Measurements from ENCODE around the gene NCK2.

The NCK2 gene

GRCh38 chr2:105910497-105911238, 166.0 kb downstream of the NCK2 start:
- in situ Hi-C loops (cut with MboI; ENCODE audit: low sequenced_read_pairs) = no loop called here

GRCh38 chr2:105911425-105911824, 166.7 kb downstream of the NCK2 start:
- in situ Hi-C loops (cut with MboI; ENCODE audit: low sequenced_read_pairs) = no loop called here

GRCh38 chr2:105912081-105912480, 167.4 kb downstream of the NCK2 start:
- in situ Hi-C loops (cut with MboI; ENCODE audit: low sequenced_read_pairs) = no loop called here

- in situ Hi-C loops (cut with MboI; ENCODE audit: low sequenced_read_pairs) = no loop called here
Measured at GRCh38 chr2:105915005-105915558, 170.4 kb downstream of the NCK2 start.

DNA sequence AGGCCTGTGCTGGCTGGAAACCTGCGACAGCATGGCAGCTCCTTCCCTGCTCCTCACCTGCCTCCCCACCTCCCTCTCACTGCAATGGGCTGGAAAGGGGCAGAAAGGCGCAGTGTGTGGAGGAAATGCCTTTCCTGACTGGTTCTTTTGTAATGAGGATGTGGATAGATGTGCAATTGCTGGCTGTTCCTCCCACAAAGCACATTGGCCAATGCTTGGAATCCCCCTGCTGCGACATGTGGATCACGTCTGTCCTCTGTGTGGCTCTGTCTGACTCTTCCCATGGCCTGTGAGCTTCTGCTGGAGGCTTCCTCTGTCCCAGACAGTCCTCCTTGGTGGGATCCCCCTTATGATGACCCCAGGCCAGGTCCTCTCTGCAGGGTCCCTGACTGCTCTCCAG, 172.5 kb downstream of the NCK2 start:
- in situ Hi-C loops (cut with MboI; ENCODE audit: low sequenced_read_pairs) = no loop called here

DNA sequence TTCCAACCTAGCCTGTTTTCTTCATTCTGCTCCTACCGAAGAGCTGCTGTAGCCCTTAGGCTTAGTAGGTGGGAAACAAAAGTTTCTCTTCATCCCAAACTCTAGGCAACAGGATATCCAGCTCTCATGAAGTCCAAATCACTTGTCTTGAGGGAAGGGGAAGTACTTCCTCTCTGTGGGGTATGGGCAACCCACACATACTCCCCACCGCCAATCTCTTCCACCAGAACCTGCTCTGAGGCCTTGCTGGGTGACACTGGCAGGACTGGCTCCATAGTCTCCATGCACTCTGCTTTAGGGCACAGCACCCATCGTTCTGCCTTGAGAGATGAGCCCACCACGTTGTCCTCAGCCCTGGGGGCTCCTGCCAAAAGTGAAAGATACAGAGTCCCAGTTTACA, 173.0 kb downstream of the NCK2 start:
- in situ Hi-C loops (cut with MboI; ENCODE audit: low sequenced_read_pairs) = no loop called here

- in situ Hi-C loops (cut with MboI; ENCODE audit: low sequenced_read_pairs) = no loop called here
Measured at GRCh38 chr2:105919191-105919811, 174.6 kb downstream of the NCK2 start.

GRCh38 chr2:105919826-105920225, 175.1 kb downstream of the NCK2 start:
- in situ Hi-C loops (cut with MboI; ENCODE audit: low sequenced_read_pairs) = no loop called here

- in situ Hi-C loops (cut with MboI; ENCODE audit: low sequenced_read_pairs) = no loop called here
Measured at GRCh38 chr2:105924271-105924670, 179.6 kb downstream of the NCK2 start.

DNA sequence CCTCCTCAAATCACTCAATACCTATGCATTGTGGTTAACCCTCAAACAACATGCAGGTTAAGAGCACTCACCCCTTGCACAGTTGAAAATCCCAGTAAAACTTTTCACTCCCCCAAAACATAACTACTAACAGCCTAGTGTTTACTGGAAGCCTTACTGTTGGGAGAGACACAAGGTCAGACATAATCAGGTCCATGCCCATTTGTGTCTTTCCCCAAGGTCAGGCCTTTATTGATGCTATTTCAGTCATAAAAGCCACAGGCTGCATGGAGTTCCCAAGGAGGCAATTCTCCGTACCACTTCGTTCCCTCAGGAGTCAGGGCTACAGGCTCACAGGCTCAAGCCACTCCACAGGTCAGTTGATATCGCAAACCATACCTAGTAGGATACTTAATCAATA, 180.2 kb downstream of the NCK2 start:
- in situ Hi-C loops (cut with MboI; ENCODE audit: low sequenced_read_pairs) = no loop called here

GRCh38 chr2:105925390-105925789, 180.7 kb downstream of the NCK2 start:
- in situ Hi-C loops (cut with MboI; ENCODE audit: low sequenced_read_pairs) = no loop called here

DNA sequence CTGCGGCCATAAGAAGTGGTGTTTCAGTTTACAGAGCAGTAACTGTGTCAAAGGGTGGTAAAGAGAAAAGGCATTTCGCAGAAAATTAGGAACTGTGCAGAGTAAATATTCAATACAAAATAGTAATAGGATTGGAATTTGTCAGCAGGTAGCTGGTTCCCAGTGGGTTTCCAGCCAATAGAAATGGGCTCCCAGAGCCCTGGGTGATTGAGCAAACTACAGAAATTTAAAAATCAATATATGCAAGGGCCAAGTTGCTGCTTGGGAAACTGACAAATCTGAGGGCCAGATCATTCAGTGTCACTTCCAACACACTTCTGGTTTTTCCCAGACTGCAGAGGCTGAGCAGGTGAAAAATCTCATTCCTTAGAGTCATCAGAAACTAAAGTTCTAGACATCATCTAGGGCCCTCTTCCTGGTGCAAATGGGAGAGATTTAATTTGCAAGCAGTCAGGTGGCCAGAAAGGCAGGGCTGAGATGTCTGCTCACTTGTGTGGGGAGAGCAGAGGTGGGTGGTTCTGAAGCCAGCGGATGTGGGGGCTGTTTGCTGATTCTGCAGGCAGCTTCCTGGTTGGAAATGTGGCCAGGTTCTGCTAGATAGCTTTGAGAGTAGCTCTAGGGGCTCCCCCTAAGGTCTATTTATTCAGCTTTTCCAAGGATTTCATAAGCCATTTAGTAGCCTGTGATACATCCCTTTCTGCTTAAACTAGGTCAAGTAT, 182.4 kb downstream of the NCK2 start:
- in situ Hi-C loops (cut with MboI; ENCODE audit: low sequenced_read_pairs) = no loop called here

DNA sequence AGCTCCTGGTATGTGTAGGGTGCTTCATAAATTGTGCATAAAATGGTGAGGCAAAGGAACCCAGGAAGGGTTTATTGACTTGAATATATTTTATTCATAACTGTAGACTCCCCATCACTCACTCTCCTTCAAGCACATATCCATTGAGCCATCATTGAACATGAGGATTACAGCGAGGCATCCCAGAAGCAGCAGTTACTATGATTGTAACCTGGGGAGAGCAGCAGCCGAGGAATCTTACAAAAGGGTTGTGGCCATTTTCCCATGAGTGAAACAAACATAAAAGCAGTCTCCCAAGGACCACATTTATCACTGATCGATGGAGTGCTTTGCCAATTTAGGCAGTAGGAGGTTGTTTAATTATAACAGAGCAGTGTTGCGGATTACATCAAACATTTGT, 183.4 kb downstream of the NCK2 start:
- in situ Hi-C loops (cut with MboI; ENCODE audit: low sequenced_read_pairs) = no loop called here

GRCh38 chr2:105928563-105928962, 183.9 kb downstream of the NCK2 start:
- in situ Hi-C loops (cut with MboI; ENCODE audit: low sequenced_read_pairs) = no loop called here

DNA sequence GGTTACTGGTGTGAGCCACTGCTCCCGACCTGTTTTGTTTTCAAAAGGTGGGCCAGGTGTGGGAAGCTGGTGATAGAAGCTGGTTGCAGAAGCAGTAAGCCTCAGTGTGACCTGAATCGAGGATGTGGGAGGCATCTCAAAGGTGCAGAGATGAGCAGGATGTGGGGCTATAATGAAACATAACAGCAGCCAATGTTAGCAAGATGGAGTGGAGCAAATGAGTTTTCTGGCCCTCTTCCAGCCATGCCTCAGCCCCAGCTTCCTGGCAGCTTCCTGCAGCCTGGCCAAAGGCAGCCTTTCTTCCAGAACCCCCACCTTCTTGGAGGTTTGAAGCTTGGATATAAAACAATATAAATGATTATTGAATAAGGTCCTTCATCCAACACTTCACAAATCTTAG, 184.8 kb downstream of the NCK2 start:
- in situ Hi-C loops (cut with MboI; ENCODE audit: low sequenced_read_pairs) = no loop called here

- in situ Hi-C loops (cut with MboI; ENCODE audit: low sequenced_read_pairs) = no loop called here
Measured at GRCh38 chr2:105932582-105932981, 187.9 kb downstream of the NCK2 start.

DNA sequence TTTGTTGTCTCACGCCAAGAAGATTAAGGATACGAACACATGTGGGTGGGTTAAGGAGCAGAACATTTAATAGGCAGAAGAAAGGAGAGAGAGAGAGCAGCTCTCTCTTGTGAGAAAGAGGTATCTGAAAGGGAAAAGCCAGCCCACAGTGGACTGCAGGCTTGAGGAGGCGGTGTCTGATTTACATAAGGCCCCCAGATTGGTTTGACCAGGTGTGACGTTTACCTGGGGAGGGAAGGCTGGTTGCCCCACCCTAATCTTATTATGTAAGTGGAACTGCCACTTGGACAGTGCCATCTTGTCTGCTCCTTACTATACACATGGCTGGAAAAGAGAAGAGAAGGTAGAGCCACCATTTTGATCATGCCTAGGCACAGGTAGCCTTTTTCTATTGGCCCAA, 189.2 kb downstream of the NCK2 start:
- in situ Hi-C loops (cut with MboI; ENCODE audit: low sequenced_read_pairs) = no loop called here

- in situ Hi-C loops (cut with MboI; ENCODE audit: low sequenced_read_pairs) = no loop called here
Measured at GRCh38 chr2:105934467-105934866, 189.8 kb downstream of the NCK2 start.

DNA sequence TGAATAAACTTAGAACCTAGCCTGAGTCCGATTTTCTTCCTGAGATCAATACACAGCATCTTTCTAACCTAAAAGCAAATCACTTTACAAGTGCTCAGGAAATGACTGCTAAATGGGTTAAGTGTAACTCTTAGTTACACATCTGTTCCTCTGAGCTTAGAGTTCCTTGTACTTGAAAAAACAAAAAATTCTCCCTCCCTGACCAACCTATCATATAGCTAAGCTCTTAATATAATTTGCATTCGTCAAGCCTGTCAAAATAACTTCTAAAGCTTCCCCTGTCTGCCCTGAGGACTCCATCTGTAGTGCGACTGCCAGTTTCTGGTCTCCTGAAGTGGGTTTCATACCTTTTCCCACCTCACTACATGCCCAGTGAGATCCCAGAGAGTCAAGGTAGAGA, 190.4 kb downstream of the NCK2 start:
- in situ Hi-C loops (cut with MboI; ENCODE audit: low sequenced_read_pairs) = no loop called here

DNA sequence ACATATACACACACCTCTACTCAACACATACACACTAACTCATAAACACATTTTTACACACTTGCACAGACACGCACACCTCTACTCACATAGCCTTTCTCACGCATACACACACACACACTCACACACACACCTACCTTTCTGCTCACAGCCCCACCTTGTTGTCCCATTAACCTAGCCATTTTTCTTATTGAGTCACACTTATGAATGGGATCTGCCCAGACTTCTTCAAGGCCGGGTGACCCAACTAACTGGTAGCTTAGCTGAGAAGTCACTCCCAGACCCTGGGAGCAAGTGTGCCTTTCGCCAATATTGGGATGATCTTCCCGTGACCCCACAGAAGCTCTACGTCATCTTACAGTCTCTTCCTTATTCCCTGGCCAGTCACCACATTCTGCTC, 192.2 kb downstream of the NCK2 start:
- in situ Hi-C loops (cut with MboI; ENCODE audit: low sequenced_read_pairs) = no loop called here

GRCh38 chr2:105937498-105938097, 192.9 kb downstream of the NCK2 start:
- in situ Hi-C loops (cut with MboI; ENCODE audit: low sequenced_read_pairs) = no loop called here

Measured in HL-60/S4 treated with phorbol 12-myristate 13-acetate at 8.2 ng/mL for 4 days and 3 days (cell line).